Measurements from ENCODE around the gene PSPC1. TPM values are rescaled to one million over a fixed set of nuclear protein-coding genes. Genes with fewer than 3 reads are reported as not detected.

PSPC1 gene
- total RNA-seq, 2 donors from 2014 or later = 24.6 to 28.3 TPM

DNA sequence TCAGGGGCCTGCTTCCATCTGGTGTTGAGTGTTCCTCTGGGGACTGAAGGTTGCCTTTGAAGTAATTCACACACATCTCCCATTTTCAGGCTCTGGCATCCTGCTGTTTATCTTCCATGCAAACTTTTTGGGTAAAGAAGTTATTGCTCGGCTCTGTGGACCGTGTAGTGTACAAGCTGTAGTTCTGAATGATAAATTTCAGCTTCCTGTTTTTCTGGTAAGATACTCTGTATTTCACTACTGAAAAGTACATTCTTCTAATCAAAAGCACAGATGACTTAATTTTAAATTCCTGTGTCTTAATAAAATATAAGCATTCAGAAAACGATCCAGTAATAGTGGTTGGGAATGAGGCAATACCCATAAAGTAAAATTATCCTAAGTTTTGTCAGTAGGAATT, 112.6 kb downstream of the PSPC1 start:
- TF ChIP-seq, protein P1, sequence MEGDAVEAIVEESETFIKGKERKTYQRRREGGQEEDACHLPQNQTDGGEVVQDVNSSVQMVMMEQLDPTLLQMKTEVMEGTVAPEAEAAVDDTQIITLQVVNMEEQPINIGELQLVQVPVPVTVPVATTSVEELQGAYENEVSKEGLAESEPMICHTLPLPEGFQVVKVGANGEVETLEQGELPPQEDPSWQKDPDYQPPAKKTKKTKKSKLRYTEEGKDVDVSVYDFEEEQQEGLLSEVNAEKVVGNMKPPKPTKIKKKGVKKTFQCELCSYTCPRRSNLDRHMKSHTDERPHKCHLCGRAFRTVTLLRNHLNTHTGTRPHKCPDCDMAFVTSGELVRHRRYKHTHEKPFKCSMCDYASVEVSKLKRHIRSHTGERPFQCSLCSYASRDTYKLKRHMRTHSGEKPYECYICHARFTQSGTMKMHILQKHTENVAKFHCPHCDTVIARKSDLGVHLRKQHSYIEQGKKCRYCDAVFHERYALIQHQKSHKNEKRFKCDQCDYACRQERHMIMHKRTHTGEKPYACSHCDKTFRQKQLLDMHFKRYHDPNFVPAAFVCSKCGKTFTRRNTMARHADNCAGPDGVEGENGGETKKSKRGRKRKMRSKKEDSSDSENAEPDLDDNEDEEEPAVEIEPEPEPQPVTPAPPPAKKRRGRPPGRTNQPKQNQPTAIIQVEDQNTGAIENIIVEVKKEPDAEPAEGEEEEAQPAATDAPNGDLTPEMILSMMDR (IDR thresholded peaks at IDR 0.05) = no peak

DNA sequence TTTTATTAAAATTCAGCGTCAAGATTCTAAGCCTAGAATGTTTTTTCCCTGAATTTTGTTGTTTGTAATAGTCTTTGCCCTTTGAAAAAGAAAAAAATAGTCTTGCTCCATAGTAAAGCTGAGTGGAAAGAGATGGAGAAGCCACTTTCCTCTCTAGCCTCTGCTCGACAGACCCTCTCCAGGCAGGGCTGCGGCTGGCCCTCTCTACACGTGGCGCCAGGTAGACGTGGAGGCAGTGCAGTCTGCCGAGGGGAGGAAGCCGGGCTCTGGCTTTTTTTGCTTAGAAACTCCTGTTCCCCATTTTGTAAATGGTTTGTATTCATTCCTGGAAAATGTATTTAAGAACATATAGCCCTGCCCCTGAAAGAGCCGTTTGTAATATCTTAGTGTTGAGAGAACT, 114.0 kb downstream of the PSPC1 start:
- Histone ChIP-seq H3K36me3 (peaks cover 86% of the 10 kb centered on the region), H3K4me3 (no peak overlapping the region)

More for the DNA sequence above, 112.6 kb downstream of the PSPC1 start:
- H3K27me3 ChIP-seq = no peaks in the 10 kb centered on the region
- H3K4me1 ChIP-seq = peaks cover 0 to 4% of the 10 kb centered on the region in 2 donors
- no peaks in the 10 kb centered on the region for H3K9me3 ChIP-seq
- DNase-seq (ENCODE audit: low spot score) = no peak
- no peak overlapping the region for H3K4me3 ChIP-seq
- H3K36me3 ChIP-seq = peaks cover 87% of the 10 kb centered on the region
- H3K27ac ChIP-seq = no peak overlapping the region

GRCh38 chr13:19665427-19665859, 117.3 kb downstream of the PSPC1 start:
- TF ChIP-seq, protein P1 (IDR thresholded peaks at IDR 0.05) = no peak
- no peak for DNase-seq (ENCODE audit: low spot score)
- Histone ChIP-seq H3K36me3 (peaks cover 86% of the 10 kb centered on the region), H3K9me3 (no peaks in the 10 kb centered on the region), H3K4me1 (peaks cover 0 to 14% of the 10 kb centered on the region in 2 donors), H3K4me3 (no peak overlapping the region), H3K27ac (peak overlapping the region; percentile 6 to 62), H3K27me3 (no peaks in the 10 kb centered on the region)

More for the DNA sequence above, 114.0 kb downstream of the PSPC1 start:
- no peak for DNase-seq (ENCODE audit: low spot score)
- TF ChIP-seq, protein P1 (IDR thresholded peaks at IDR 0.05) = no peak
- peaks cover 0 to 14% of the 10 kb centered on the region in 2 donors for H3K4me1 ChIP-seq
- H3K27ac ChIP-seq = no peak overlapping the region
- H3K9me3 ChIP-seq = no peaks in the 10 kb centered on the region
- no peaks in the 10 kb centered on the region for H3K27me3 ChIP-seq

- Histone ChIP-seq H3K9me3 (no peaks in the 10 kb centered on the region), H3K27ac (peak overlapping the region in 1 of 2 donors; percentile 62), H3K4me1 (peaks cover 0 to 14% of the 10 kb centered on the region in 2 donors), H3K4me3 (no peak overlapping the region), H3K36me3 (peaks cover 84% of the 10 kb centered on the region), H3K27me3 (no peaks in the 10 kb centered on the region)
- no peak for DNase-seq (ENCODE audit: low spot score)
- TF ChIP-seq, protein P1 (IDR thresholded peaks at IDR 0.05) = no peak
Measured at GRCh38 chr13:19664481-19665230, 118.1 kb downstream of the PSPC1 start.

- Histone ChIP-seq H3K4me1 (peaks cover 0 to 14% of the 10 kb centered on the region in 2 donors), H3K36me3 (peaks cover 84% of the 10 kb centered on the region), H3K27ac (no peak overlapping the region), H3K27me3 (no peaks in the 10 kb centered on the region), H3K9me3 (no peaks in the 10 kb centered on the region), H3K4me3 (no peak overlapping the region)
- TF ChIP-seq, protein P1 (IDR thresholded peaks at IDR 0.05) = no peak
- DNase-seq (ENCODE audit: low spot score) = no peak
Measured at GRCh38 chr13:19663416-19663979, 119.2 kb downstream of the PSPC1 start.
